ENCODE measurements around the gene USP12. TPM values are rescaled to one million over a fixed set of nuclear protein-coding genes. Genes with fewer than 3 reads are reported as not detected.

Gene USP12
- total RNA-seq, 1 experiment from 2014 or later = 36.2 TPM

GRCh38 chr13:27018882-27019281, 152.7 kb downstream of the USP12 start:
- no peak for TF ChIP-seq CTCF (IDR thresholded peaks at IDR 0.05; ENCODE audit: insufficient read depth in 1 of 2, low read depth in 1 of 2, low read length in 1 of 2, severe bottlenecking in 1 of 2, unreplicated experiment in 1 of 2)
- H3K4me1 ChIP-seq = peaks cover 10% of the 10 kb centered on the region
- Mint-ChIP-seq H3K4me1 (ENCODE audit: low read depth, unreplicated experiment) (no peaks in the 10 kb centered on the region), H3K9me3 (ENCODE audit: unreplicated experiment) (no peaks in the 10 kb centered on the region), H3K27ac (ENCODE audit: unreplicated experiment) (no peak overlapping the region), H3K36me3 (ENCODE audit: insufficient read depth, unreplicated experiment) (no peaks in the 10 kb centered on the region), H3K27me3 (ENCODE audit: insufficient read depth, unreplicated experiment) (no peaks in the 10 kb centered on the region), H3K4me3 (ENCODE audit: unreplicated experiment) (no peak overlapping the region)
- no peak overlapping the region for H3K4me3 ChIP-seq (ENCODE audit: low read depth, low read length)
- CTCF ChIA-PET = no interaction called here
- no TSS peak for BruUV-seq (replicated peaks)
- POLR2A ChIA-PET = no interaction called here
- H3K27me3 ChIP-seq (replicated peaks; ENCODE audit: control insufficient read depth, insufficient read depth, low read length) = no peaks in the 10 kb centered on the region
- no peaks in the 10 kb centered on the region for H3K9me3 ChIP-seq
- no peaks in the 10 kb centered on the region for H3K36me3 ChIP-seq (ENCODE audit: control insufficient read depth, insufficient read depth, low read length)
- no peak for DNase-seq
- intact Hi-C loops (cut with micrococcal nuclease; ENCODE audit: unreplicated experiment) = no loop called here

GRCh38 chr13:27018344-27018861, 153.2 kb downstream of the USP12 start:
- H3K27me3 ChIP-seq (replicated peaks; ENCODE audit: control insufficient read depth, insufficient read depth, low read length) = no peaks in the 10 kb centered on the region
- ChIA-PET POLR2A (no interaction called here), CTCF (no interaction called here)
- H3K36me3 ChIP-seq (ENCODE audit: control insufficient read depth, insufficient read depth, low read length) = no peaks in the 10 kb centered on the region
- H3K4me3 ChIP-seq (ENCODE audit: low read depth, low read length) = no peak overlapping the region
- no peak overlapping the region for H3K4me3 Mint-ChIP-seq (ENCODE audit: unreplicated experiment)
- H3K9me3 Mint-ChIP-seq (ENCODE audit: unreplicated experiment) = no peaks in the 10 kb centered on the region
- no peaks in the 10 kb centered on the region for H3K4me1 Mint-ChIP-seq (ENCODE audit: low read depth, unreplicated experiment)
- H3K4me1 ChIP-seq = peaks cover 10% of the 10 kb centered on the region
- no TSS peak for BruUV-seq (replicated peaks)
- no peaks in the 10 kb centered on the region for H3K9me3 ChIP-seq
- H3K27ac Mint-ChIP-seq (ENCODE audit: unreplicated experiment) = no peak overlapping the region
- no peaks in the 10 kb centered on the region for H3K36me3 Mint-ChIP-seq (ENCODE audit: insufficient read depth, unreplicated experiment)
- H3K27me3 Mint-ChIP-seq (ENCODE audit: insufficient read depth, unreplicated experiment) = no peaks in the 10 kb centered on the region
- DNase-seq = no peak
- intact Hi-C loops (cut with micrococcal nuclease; ENCODE audit: unreplicated experiment) = no loop called here
- no peak for TF ChIP-seq CTCF (IDR thresholded peaks at IDR 0.05; ENCODE audit: insufficient read depth in 1 of 2, low read depth in 1 of 2, low read length in 1 of 2, severe bottlenecking in 1 of 2, unreplicated experiment in 1 of 2)

- H3K27me3 Mint-ChIP-seq (ENCODE audit: insufficient read depth, unreplicated experiment) = no peaks in the 10 kb centered on the region
- no peaks in the 10 kb centered on the region for H3K4me1 Mint-ChIP-seq (ENCODE audit: low read depth, unreplicated experiment)
- Histone ChIP-seq H3K36me3 (ENCODE audit: control insufficient read depth, insufficient read depth, low read length) (no peaks in the 10 kb centered on the region), H3K4me3 (ENCODE audit: low read depth, low read length) (no peak overlapping the region), H3K27me3 (replicated peaks; ENCODE audit: control insufficient read depth, insufficient read depth, low read length) (no peaks in the 10 kb centered on the region), H3K9me3 (no peaks in the 10 kb centered on the region), H3K4me1 (no peaks in the 10 kb centered on the region)
- no peak for TF ChIP-seq CTCF (IDR thresholded peaks at IDR 0.05; ENCODE audit: insufficient read depth in 1 of 2, low read depth in 1 of 2, low read length in 1 of 2, severe bottlenecking in 1 of 2, unreplicated experiment in 1 of 2)
- intact Hi-C loops (cut with micrococcal nuclease; ENCODE audit: unreplicated experiment) = no loop called here
- H3K9me3 Mint-ChIP-seq (ENCODE audit: unreplicated experiment) = no peaks in the 10 kb centered on the region
- no peak for DNase-seq
- H3K4me3 Mint-ChIP-seq (ENCODE audit: unreplicated experiment) = no peak overlapping the region
- ChIA-PET CTCF (no interaction called here), POLR2A (no interaction called here)
- no peaks in the 10 kb centered on the region for H3K36me3 Mint-ChIP-seq (ENCODE audit: insufficient read depth, unreplicated experiment)
- BruUV-seq (replicated peaks) = no TSS peak
- no peak overlapping the region for H3K27ac Mint-ChIP-seq (ENCODE audit: unreplicated experiment)
Observed at GRCh38 chr13:27016875-27017274, 154.7 kb downstream of the USP12 start.

Other genes starting within 250 kb of the USP12 start
- 1,158 and 1,201 TPM in 2 replicates for gene RPL21, start 79.7 kb upstream of the USP12 start, total RNA-seq (2022)
- 18.8 and 21.0 TPM in 2 replicates for gene RASL11A, start 99.0 kb upstream of the USP12 start, total RNA-seq (2022)